Psoas muscle (tissue), 8 donors: ENCODE data around the gene GRK4. TPM values are rescaled to one million over a fixed set of nuclear protein-coding genes. Genes with fewer than 3 reads are reported as not detected.

Experiments used
- ATAC-seq, 4 donors: fragments of 200-7000 bp; cut with Tn5 transposase; one replicate each; pipeline ENCODE4 v1.9.1; 2020; ENCODE audit warnings: moderate library complexity in 3 of 4, mild to moderate bottlenecking in 2 of 4
- DNase-seq, 2 donors: peaks; one replicate each; pipeline ENCODE4 v3.0.0-alpha.2; 2020
- H3K27ac ChIP-seq: fragments of 200-600 bp; one replicate; pipeline ENCODE4 v1.8.0; 2022
- H3K27me3 ChIP-seq, 3 donors: fragments of 200-600 bp in 1 of 3; one replicate each; pipeline versions ENCODE4 v1.6.1 to v1.8.0; 2013 to 2022; ENCODE audit warnings: low read length in 2 of 3, mild to moderate bottlenecking in 2 of 3, moderate library complexity in 1 of 3; ENCODE audit not compliant: insufficient read depth in 3 of 3
- H3K36me3 ChIP-seq, 2 donors: fragments of 200-600 bp in 1 of 2; one replicate each; pipeline versions ENCODE4 v1.6.1 to v1.8.0; 2013 to 2022; ENCODE audit warnings: low read depth in 1 of 2, mild to moderate bottlenecking in 1 of 2, moderate library complexity in 1 of 2; ENCODE audit not compliant: insufficient read depth in 1 of 2
- H3K4me1 ChIP-seq: fragments of 200-600 bp; one replicate; pipeline ENCODE4 v1.8.0; 2022
- H3K4me3 ChIP-seq: fragments of 200-600 bp; one replicate; pipeline ENCODE4 v1.8.0; 2022; ENCODE audit warnings: mild to moderate bottlenecking
- H3K9me3 ChIP-seq: fragments of 200-600 bp; one replicate; pipeline ENCODE4 v1.8.0; 2022
- WGBS, 3 donors: extraction: QIAGEN DNeasy Blood & Tissue Kit; methylation state at CpG; one replicate each; pipeline versions ENCODE4 v1.1.6 to v1.1.7; 2013; 5-methylcytosine and 5-hydroxymethylcytosine counted together
- intact Hi-C, 2 donors: fragments of 100-400 bp; cut with DNase I; formaldehyde crosslinking; loops; one replicate each; pipeline versions ENCODE4 v1.11.0 to v1.14.2; 2022
- polyA plus RNA-seq, 3 donors: library from polyadenylated mRNA; stranded (reverse); fragments of 200-250 nt; gene quantifications; one replicate each; pipeline ENCODE4 v1.2.3, GENCODE V29; 2013
- total RNA-seq, 4 donors: library from RNA; stranded (reverse); fragmentation: NEBNext Ultra II Directional in 2 of 4; extraction: Animal tissue kit (Norgen Biotek cat#: 25700) in 2 of 4; gene quantifications; one replicate each; pipeline versions ENCODE4 v1.2.1 to v1.2.4, GENCODE V29; 2021 to 2023
- TF ChIP-seq, protein P1 (sequence below): fragments of 200-600 bp; IDR thresholded peaks from one replicate; pipeline ENCODE4 v1.8.0; 2022; ENCODE audit warnings: antibody characterized with exemption
- donor health status: healthy with polysubstance abuse.
- donor health status: DM: no; HTN: no; CAD: no; lungs with moderate emphysema.
- donor health status: Bipolar disorder and iron deficiency.
- donor health status: healthy.
- donor health status: DM: yes; HTN: yes; CAD: no.
- donor health status: DM: no; HTN: no; CAD: no.
- donor health status: DM: no; HTN: no; CAD: no.
- donor health status: DM: yes; HTN: yes; CAD: no.

Gene GRK4
- total and polyA plus RNA-seq, 7 donors = 5.8 to 9.2 (median 6.6) TPM

DNA sequence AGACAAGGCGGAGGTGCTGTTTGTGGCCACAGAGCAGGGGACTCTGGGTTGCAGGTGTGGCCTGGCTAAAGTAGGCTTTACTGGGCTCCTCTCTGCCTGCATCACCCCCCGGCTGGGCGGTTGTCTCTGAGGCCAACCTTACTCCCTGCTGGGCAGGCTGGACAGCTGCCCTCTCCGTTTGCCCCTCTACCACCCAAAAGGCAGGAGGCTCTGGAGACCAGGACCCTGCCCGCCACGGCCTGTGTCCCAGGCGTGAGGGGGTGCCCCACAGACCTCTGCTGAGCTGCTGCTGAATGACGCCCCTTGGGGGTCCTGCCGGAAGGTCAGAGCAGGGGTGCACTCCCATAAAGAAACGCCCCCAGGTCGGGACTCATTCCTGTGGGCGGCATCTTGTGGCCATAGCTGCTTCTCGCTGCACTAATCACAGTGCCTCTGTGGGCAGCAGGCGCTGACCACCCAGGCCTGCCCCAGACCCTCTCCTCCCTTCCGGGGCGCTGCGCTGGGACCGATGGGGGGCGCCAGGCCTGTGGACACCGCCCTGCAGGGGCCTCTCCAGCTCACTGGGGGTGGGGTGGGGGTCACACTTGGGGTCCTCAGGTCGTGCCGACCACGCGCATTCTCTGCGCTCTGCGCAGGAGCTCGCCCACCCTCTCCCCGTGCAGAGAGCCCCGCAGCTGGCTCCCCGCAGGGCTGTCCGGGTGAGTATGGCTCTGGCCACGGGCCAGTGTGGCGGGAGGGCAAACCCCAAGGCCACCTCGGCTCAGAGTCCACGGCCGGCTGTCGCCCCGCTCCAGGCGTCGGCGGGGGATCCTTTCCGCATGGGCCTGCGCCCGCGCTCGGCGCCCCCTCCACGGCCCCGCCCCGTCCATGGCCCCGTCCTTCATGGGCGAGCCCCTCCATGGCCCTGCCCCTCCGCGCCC lies 110.0 kb downstream of the GRK4 start:
- Histone ChIP-seq H3K27ac (peak overlapping the region; percentile 74), H3K27me3 (no peaks in the 10 kb centered on the region), H3K4me3 (peak overlapping the region; percentile 85), H3K36me3 (no peaks in the 10 kb centered on the region), H3K4me1 (peaks cover 21% of the 10 kb centered on the region), H3K9me3 (no peaks in the 10 kb centered on the region)
- no peak for DNase-seq
- ATAC-seq = no peak
- WGBS, 3 donors = 8 to 10% (median 10%) methylated on average over 41 to 54 of the region's 54 CpGs
- intact Hi-C loops = no loop called here
- TF ChIP-seq, protein P1, sequence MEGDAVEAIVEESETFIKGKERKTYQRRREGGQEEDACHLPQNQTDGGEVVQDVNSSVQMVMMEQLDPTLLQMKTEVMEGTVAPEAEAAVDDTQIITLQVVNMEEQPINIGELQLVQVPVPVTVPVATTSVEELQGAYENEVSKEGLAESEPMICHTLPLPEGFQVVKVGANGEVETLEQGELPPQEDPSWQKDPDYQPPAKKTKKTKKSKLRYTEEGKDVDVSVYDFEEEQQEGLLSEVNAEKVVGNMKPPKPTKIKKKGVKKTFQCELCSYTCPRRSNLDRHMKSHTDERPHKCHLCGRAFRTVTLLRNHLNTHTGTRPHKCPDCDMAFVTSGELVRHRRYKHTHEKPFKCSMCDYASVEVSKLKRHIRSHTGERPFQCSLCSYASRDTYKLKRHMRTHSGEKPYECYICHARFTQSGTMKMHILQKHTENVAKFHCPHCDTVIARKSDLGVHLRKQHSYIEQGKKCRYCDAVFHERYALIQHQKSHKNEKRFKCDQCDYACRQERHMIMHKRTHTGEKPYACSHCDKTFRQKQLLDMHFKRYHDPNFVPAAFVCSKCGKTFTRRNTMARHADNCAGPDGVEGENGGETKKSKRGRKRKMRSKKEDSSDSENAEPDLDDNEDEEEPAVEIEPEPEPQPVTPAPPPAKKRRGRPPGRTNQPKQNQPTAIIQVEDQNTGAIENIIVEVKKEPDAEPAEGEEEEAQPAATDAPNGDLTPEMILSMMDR = no peak

DNA sequence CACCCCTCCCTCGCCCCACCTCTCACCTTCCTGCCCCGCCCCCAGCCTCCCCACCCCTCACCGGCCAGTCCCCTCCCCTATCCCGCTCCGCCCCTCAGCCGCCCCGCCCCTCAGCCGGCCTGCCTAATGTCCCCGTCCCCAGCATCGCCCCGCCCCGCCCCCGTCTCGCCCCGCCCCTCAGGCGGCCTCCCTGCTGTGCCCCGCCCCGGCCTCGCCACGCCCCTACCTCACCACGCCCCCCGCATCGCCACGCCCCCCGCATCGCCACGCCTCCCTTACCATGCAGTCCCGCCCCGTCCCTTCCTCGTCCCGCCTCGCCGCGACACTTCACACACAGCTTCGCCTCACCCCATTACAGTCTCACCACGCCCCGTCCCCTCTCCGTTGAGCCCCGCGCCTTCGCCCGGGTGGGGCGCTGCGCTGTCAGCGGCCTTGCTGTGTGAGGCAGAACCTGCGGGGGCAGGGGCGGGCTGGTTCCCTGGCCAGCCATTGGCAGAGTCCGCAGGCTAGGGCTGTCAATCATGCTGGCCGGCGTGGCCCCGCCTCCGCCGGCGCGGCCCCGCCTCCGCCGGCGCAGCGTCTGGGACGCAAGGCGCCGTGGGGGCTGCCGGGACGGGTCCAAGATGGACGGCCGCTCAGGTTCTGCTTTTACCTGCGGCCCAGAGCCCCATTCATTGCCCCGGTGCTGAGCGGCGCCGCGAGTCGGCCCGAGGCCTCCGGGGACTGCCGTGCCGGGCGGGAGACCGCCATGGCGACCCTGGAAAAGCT lies 110.9 kb downstream of the GRK4 start, which contains the start of the genes HTT and HTT-AS:
HTT (plus strand) TSS at position 604 of the 768 bp plus-strand sequence; CDS start at position 749, 145 bp downstream.
HTT-AS (minus strand) TSS at position 461 of the 768 bp plus-strand sequence.
- intact Hi-C loops = no loop called here
- Histone ChIP-seq H3K4me3 (peak within 1 kb of the TSS; percentile 85), H3K27me3 (no peaks in the 10 kb centered on the region), H3K9me3 (no peaks in the 10 kb centered on the region), H3K27ac (peak within 1 kb of the TSS; percentile 89), H3K36me3 (no peaks in the 10 kb centered on the region), H3K4me1 (peaks cover 22% of the 10 kb centered on the region)
- 1 to 2% (median 1%) methylated on average over 51 to 79 of the region's 81 CpGs for WGBS, 3 donors
- DNase-seq = peak; percentile 97 to 99
- TF ChIP-seq, protein P1 = peak; percentile 9
- peak; percentile 90 to 93 (median 92) for ATAC-seq

DNA sequence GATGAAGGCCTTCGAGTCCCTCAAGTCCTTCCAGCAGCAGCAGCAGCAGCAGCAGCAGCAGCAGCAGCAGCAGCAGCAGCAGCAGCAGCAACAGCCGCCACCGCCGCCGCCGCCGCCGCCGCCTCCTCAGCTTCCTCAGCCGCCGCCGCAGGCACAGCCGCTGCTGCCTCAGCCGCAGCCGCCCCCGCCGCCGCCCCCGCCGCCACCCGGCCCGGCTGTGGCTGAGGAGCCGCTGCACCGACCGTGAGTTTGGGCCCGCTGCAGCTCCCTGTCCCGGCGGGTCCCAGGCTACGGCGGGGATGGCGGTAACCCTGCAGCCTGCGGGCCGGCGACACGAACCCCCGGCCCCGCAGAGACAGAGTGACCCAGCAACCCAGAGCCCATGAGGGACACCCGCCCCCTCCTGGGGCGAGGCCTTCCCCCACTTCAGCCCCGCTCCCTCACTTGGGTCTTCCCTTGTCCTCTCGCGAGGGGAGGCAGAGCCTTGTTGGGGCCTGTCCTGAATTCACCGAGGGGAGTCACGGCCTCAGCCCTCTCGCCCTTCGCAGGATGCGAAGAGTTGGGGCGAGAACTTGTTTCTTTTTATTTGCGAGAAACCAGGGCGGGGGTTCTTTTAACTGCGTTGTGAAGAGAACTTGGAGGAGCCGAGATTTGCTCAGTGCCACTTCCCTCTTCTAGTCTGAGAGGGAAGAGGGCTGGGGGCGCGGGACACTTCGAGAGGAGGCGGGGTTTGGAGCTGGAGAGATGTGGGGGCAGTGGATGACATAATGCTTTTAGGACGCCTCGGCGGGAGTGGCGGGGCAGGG lies 111.7 kb downstream of the GRK4 start:
- Histone ChIP-seq H3K9me3 (no peaks in the 10 kb centered on the region), H3K4me1 (peaks cover 29% of the 10 kb centered on the region), H3K27ac (peak overlapping the region; percentile 89), H3K27me3 (no peaks in the 10 kb centered on the region), H3K4me3 (peak overlapping the region; percentile 84), H3K36me3 (no peaks in the 10 kb centered on the region)
- TF ChIP-seq, protein P1 = no peak
- no peak for ATAC-seq
- 0% methylated on average over 34 to 60 of the region's 60 CpGs for WGBS, 3 donors
- intact Hi-C loops = no loop called here
- DNase-seq = peak; percentile 43 to 67

DNA sequence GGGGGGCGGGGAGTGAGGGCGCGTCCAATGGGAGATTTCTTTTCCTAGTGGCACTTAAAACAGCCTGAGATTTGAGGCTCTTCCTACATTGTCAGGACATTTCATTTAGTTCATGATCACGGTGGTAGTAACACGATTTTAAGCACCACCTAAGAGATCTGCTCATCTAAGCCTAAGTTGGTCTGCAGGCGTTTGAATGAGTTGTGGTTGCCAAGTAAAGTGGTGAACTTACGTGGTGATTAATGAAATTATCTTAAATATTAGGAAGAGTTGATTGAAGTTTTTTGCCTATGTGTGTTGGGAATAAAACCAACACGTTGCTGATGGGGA lies 112.2 kb downstream of the GRK4 start:
- DNase-seq (no peak), ATAC-seq (no peak)
- H3K36me3 ChIP-seq = no peaks in the 10 kb centered on the region
- H3K9me3 ChIP-seq = no peaks in the 10 kb centered on the region
- TF ChIP-seq, protein P1 = no peak
- no peaks in the 10 kb centered on the region for H3K27me3 ChIP-seq
- intact Hi-C loops = no loop called here
- no peak overlapping the region for H3K27ac ChIP-seq
- peak overlapping the region; percentile 84 for H3K4me3 ChIP-seq
- 0 to 3% (median 1%) methylated on average over 8 of the region's 8 CpGs for WGBS, 3 donors
- H3K4me1 ChIP-seq = peaks cover 29% of the 10 kb centered on the region
